Measurements from ENCODE around the gene KDM2B. TPM values are rescaled to one million over a fixed set of nuclear protein-coding genes. Genes with fewer than 3 reads are reported as not detected.

KDM2B gene
- total and polyA plus RNA-seq, 2 donors (not counting 1 experiment from before 2014, with no cell fraction given) = 108 to 126 TPM

GRCh38 chr12:121405211-121405610 lies 175.6 kb downstream of the KDM2B start:
- intact Hi-C loops (cut with micrococcal nuclease) = no loop called here
- H4K20me1 ChIP-seq (ENCODE audit: control insufficient read depth, insufficient read depth, low read length, poor library complexity, severe bottlenecking) = peaks cover 37% of the 10 kb centered on the region
- CTCF ChIA-PET = interaction anchor here (1.3 kb wide), 1 partner anchor 70 kb away, joined by 3 read pairs; no protein-coding TSS in a partner anchor
- no peaks in the 10 kb centered on the region for H3K9me3 ChIP-seq (ENCODE audit: control extremely low read depth in 1 of 3, control insufficient read depth in 2 of 3, insufficient read depth in 1 of 3, low read length in 2 of 3)
- no peak overlapping the region for H3K27ac ChIP-seq (ENCODE audit: low read length in 2 of 2)
- peaks cover 4 to 40% of the 10 kb centered on the region in 2 experiments for H3K36me3 ChIP-seq (replicated peaks in 1 of 2; ENCODE audit: control extremely low read depth in 1 of 2, control insufficient read depth in 1 of 2, extremely low read depth in 1 of 2, insufficient read depth in 2 of 2, low read length in 1 of 2)
- H3K79me2 ChIP-seq (ENCODE audit: control insufficient read depth, insufficient read depth, low read length) = peaks cover 91% of the 10 kb centered on the region
- WGBS (ENCODE audit: insufficient coverage) = 100% methylated on average over 1 of the region's 2 CpGs
- H2AFZ ChIP-seq (ENCODE audit: insufficient read depth, low read depth, low read length, poor library complexity, severe bottlenecking) = no peak overlapping the region
- no peak for TF ChIP-seq EZH2 (IDR thresholded peaks at IDR 0.05; ENCODE audit: borderline replicate concordance, insufficient read depth, low read depth, low read length, poor library complexity, severe bottlenecking)
- TF ChIP-seq, protein P1, sequence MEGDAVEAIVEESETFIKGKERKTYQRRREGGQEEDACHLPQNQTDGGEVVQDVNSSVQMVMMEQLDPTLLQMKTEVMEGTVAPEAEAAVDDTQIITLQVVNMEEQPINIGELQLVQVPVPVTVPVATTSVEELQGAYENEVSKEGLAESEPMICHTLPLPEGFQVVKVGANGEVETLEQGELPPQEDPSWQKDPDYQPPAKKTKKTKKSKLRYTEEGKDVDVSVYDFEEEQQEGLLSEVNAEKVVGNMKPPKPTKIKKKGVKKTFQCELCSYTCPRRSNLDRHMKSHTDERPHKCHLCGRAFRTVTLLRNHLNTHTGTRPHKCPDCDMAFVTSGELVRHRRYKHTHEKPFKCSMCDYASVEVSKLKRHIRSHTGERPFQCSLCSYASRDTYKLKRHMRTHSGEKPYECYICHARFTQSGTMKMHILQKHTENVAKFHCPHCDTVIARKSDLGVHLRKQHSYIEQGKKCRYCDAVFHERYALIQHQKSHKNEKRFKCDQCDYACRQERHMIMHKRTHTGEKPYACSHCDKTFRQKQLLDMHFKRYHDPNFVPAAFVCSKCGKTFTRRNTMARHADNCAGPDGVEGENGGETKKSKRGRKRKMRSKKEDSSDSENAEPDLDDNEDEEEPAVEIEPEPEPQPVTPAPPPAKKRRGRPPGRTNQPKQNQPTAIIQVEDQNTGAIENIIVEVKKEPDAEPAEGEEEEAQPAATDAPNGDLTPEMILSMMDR (IDR thresholded peaks at IDR 0.05) = no peak
- ATAC-seq (ENCODE audit: low read depth) (no peak), DNase-seq (no peak)
- no peak overlapping the region for H3K4me2 ChIP-seq (replicated peaks; ENCODE audit: low read depth, low read length, poor library complexity, severe bottlenecking)
- Mint-ChIP-seq H3K9me3 (ENCODE audit: insufficient read depth) (no peaks in the 10 kb centered on the region), H3K4me3 (no peak overlapping the region), H3K27ac (no peak overlapping the region), H3K27me3 (no peaks in the 10 kb centered on the region), H3K4me1 (peaks cover 23% of the 10 kb centered on the region)
- H3K27me3 ChIP-seq (replicated peaks in 1 of 4; ENCODE audit: control extremely low read depth in 1 of 4, control insufficient read depth in 3 of 4, insufficient read depth in 4 of 4, low read length in 3 of 4) = no peaks in the 10 kb centered on the region
- H3K4me1 ChIP-seq (ENCODE audit: control insufficient read depth in 2 of 2, insufficient read depth in 2 of 2, low read length in 2 of 2) = peaks cover 15 to 16% of the 10 kb centered on the region in 2 donors
- POLR2A ChIA-PET = no interaction called here
- no peak overlapping the region for H3K9ac ChIP-seq (ENCODE audit: low read length)
- no peak overlapping the region for H3K4me3 ChIP-seq (ENCODE audit: control extremely low read depth in 1 of 5, extremely low read depth in 1 of 5, insufficient read depth in 1 of 5, low read depth in 2 of 5, low read length in 4 of 5)

- no peak overlapping the region for H3K27ac Mint-ChIP-seq
- POLR2A ChIA-PET = no interaction called here
- no peaks in the 10 kb centered on the region for H3K9me3 Mint-ChIP-seq (ENCODE audit: insufficient read depth)
Observed at GRCh38 chr12:121404734-121405133, 176.1 kb downstream of the KDM2B start.

More at GRCh38 chr12:121404734-121405133, 176.1 kb downstream of the KDM2B start:
- no CpG with 5 or more reads among the region's 1 CpG for WGBS (ENCODE audit: insufficient coverage)
- CTCF ChIA-PET = interaction anchor here (0.7 kb wide), 1 partner anchor 294 kb away, joined by 3 read pairs; no protein-coding TSS in a partner anchor
- DNase-seq (no peak), ATAC-seq (ENCODE audit: low read depth) (no peak)
- Mint-ChIP-seq H3K4me1 (peaks cover 25% of the 10 kb centered on the region), H3K27me3 (no peaks in the 10 kb centered on the region), H3K4me3 (no peak overlapping the region)
- intact Hi-C loops (cut with micrococcal nuclease) = no loop called here
- H3K4me2 ChIP-seq (replicated peaks; ENCODE audit: low read depth, low read length, poor library complexity, severe bottlenecking) = no peak overlapping the region
- no peak overlapping the region for H3K27ac ChIP-seq (ENCODE audit: low read length in 2 of 2)
- peaks cover 91% of the 10 kb centered on the region for H3K79me2 ChIP-seq (ENCODE audit: control insufficient read depth, insufficient read depth, low read length)
- H2AFZ ChIP-seq (ENCODE audit: insufficient read depth, low read depth, low read length, poor library complexity, severe bottlenecking) = no peak overlapping the region
- H4K20me1 ChIP-seq (ENCODE audit: control insufficient read depth, insufficient read depth, low read length, poor library complexity, severe bottlenecking) = peaks cover 37% of the 10 kb centered on the region
- H3K36me3 ChIP-seq (replicated peaks in 1 of 2; ENCODE audit: control extremely low read depth in 1 of 2, control insufficient read depth in 1 of 2, extremely low read depth in 1 of 2, insufficient read depth in 2 of 2, low read length in 1 of 2) = peaks cover 4 to 40% of the 10 kb centered on the region in 2 experiments
- H3K4me3 ChIP-seq (ENCODE audit: control extremely low read depth in 1 of 5, extremely low read depth in 1 of 5, insufficient read depth in 1 of 5, low read depth in 2 of 5, low read length in 4 of 5) = no peak overlapping the region
- TF ChIP-seq, protein P1 (IDR thresholded peaks at IDR 0.05) = no peak
- TF ChIP-seq EZH2 (IDR thresholded peaks at IDR 0.05; ENCODE audit: borderline replicate concordance, insufficient read depth, low read depth, low read length, poor library complexity, severe bottlenecking) = no peak
- H3K4me1 ChIP-seq (ENCODE audit: control insufficient read depth in 2 of 2, insufficient read depth in 2 of 2, low read length in 2 of 2) = peaks cover 15 to 16% of the 10 kb centered on the region in 2 donors
- H3K9me3 ChIP-seq (ENCODE audit: control extremely low read depth in 1 of 3, control insufficient read depth in 2 of 3, insufficient read depth in 1 of 3, low read length in 2 of 3) = no peaks in the 10 kb centered on the region
- no peaks in the 10 kb centered on the region for H3K27me3 ChIP-seq (replicated peaks in 1 of 4; ENCODE audit: control extremely low read depth in 1 of 4, control insufficient read depth in 3 of 4, insufficient read depth in 4 of 4, low read length in 3 of 4)
- H3K9ac ChIP-seq (ENCODE audit: low read length) = no peak overlapping the region
